Neuron (in vitro differentiated cells): ENCODE measurements around the gene YES1.
A peak's percentile ranks its signal among the peaks of the same experiment; 100 is the strongest.

Experiments used
- H2AFZ ChIP-seq: one replicate; pipeline ENCODE4 v1.6.1; 2013; ENCODE audit warnings: low read depth, mild to moderate bottlenecking, inconsistent platforms, low read length, moderate library complexity
- H3K27me3 ChIP-seq: one replicate; pipeline ENCODE4 v1.6.1; 2013; ENCODE audit warnings: low read length; ENCODE audit not compliant: insufficient read depth
- H3K36me3 ChIP-seq: one replicate; pipeline ENCODE4 v1.6.1; 2013; ENCODE audit warnings: low read length; ENCODE audit not compliant: insufficient read depth
- H3K4me1 ChIP-seq: one replicate; pipeline ENCODE4 v1.6.1; 2013; ENCODE audit warnings: low read length; ENCODE audit not compliant: insufficient read depth
- H3K4me3 ChIP-seq: 2 replicates; pipeline ENCODE4 v1.5.1; 2013; ENCODE audit warnings: mild to moderate bottlenecking, low read length, moderate library complexity
- H3K9me3 ChIP-seq: one replicate; pipeline ENCODE4 v1.6.1; 2013; ENCODE audit warnings: low read length

YES1 gene

DNA sequence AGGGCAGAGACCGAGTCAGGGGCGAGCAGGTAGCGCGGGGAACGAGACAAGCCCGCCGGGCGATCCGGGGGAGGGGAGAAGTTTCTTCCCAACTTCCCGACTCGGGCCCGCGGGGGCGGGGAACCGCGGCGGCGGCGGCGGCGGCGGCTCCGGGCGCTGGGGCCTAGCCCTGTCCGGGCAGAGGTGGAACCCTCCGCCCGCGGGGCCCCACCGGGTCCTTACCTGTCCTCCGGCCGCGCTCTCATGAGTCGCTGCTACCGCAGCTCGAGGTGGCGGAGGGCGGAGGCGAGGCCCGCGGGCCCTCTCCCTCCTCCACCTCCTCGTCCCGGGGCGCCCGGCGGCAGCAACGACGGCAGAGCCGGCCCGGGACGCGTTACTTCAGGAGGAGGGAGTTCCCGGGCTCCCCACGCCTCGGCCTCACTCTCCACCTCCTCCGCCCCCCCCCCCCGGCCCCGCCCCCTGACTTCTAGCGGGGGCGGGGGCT is at the start of gene YES1:
Gene YES1 (minus strand): TSS at position 351 of the 484 bp plus-strand sequence. CDS start 55,415 bp downstream, outside the sequence.
- Histone ChIP-seq H3K9me3 (no peaks in the 10 kb centered on the region), H3K4me1 (peaks cover 14% of the 10 kb centered on the region), H3K36me3 (no peaks in the 10 kb centered on the region), H3K4me3 (peak within 1 kb of the TSS; percentile 97), H2AFZ (peak within 1 kb of the TSS; percentile 96), H3K27me3 (no peaks in the 10 kb centered on the region)

DNA sequence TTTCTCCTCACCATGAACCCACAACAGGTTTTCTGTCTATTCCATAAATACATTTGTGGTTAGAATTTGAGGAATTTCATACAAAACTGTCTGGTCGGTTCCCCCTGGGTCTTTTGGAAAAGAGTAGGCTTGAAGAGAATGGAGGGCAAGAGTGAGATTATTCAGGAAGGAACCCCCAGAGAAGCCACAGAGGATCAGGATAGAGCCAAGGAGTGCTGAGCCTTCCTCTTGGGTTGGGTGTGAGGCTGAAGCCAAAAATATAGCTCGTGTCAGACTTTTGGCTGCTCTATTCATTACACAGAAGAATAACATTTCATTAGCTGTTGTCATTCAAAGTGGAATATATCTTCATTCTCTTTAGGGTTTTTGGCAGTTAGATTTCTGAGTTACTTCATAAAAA is 45.9 kb upstream of the YES1 start:
- H2AFZ ChIP-seq, result no peak overlapping the region
- peaks cover 9% of the 10 kb centered on the region for H3K4me1 ChIP-seq
- no peak overlapping the region for H3K4me3 ChIP-seq
- no peaks in the 10 kb centered on the region for H3K36me3 ChIP-seq
- no peaks in the 10 kb centered on the region for H3K27me3 ChIP-seq
- no peaks in the 10 kb centered on the region for H3K9me3 ChIP-seq

DNA sequence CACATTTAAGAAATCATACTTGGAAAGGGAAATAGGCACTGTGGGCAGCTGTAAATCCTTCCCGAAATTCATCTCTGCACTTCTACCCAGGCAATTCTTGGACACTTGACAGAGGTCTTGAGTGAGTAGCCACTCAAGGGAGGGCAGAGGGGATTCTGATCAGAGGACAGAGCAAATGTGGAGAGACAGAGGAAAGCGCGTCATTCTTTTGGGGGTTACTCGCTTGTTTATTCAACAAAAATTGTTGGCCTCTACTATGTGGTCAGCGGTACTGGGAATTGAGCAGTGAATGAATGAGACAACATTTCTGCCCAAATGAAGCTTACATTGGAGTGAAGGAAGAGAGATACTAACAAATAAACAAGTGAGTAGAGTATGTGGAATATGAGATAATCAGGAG is 41.4 kb upstream of the YES1 start:
- Histone ChIP-seq H3K27me3 (no peaks in the 10 kb centered on the region), H3K36me3 (no peaks in the 10 kb centered on the region), H3K4me3 (no peak overlapping the region), H3K4me1 (no peaks in the 10 kb centered on the region), H3K9me3 (no peaks in the 10 kb centered on the region), H2AFZ (no peak overlapping the region)

DNA sequence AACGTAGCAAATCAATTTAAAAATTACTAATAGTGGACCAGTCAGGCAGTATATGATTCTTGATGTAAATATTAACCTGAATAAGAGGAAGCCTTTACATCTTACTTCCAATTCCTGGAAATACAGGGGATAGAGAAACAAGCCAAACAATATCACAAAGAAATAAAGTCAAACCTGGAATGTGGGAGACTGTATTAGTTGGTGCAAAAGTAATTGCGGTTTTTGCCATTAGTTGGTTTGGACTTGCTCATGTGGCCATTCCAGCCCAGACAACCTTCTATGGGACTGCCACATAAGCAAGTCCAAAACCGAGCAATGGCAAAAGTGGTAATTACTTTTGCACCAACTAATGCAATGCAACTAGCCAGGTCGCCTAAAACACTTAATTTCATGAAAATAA is 38.9 kb upstream of the YES1 start:
- no peak overlapping the region for H2AFZ ChIP-seq
- H3K9me3 ChIP-seq, result no peaks in the 10 kb centered on the region
- no peaks in the 10 kb centered on the region for H3K4me1 ChIP-seq
- H3K4me3 ChIP-seq, result no peak overlapping the region
- H3K36me3 ChIP-seq, result no peaks in the 10 kb centered on the region
- no peaks in the 10 kb centered on the region for H3K27me3 ChIP-seq

DNA sequence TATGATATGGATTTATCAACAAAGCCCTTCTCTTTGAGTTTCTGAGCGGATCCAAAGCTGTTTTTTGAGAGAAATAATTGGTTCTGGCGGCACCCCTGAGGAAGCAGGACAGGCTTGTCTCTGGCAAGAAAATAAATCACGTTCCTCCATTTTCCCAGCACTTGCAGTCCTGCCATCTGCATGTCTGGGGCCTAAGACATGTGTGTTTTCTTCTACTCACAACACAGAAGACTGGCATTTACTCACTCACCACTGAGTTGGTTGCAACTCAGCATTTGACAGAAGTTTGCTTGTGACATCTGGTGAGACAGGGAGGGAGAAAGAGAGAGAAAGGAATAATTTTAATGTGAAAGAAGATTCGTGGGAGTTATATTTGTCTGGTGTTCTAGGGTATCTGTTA is 37.0 kb upstream of the YES1 start:
- no peaks in the 10 kb centered on the region for H3K9me3 ChIP-seq
- no peaks in the 10 kb centered on the region for H3K4me1 ChIP-seq
- H3K4me3 ChIP-seq, result no peak overlapping the region
- H3K27me3 ChIP-seq, result no peaks in the 10 kb centered on the region
- no peaks in the 10 kb centered on the region for H3K36me3 ChIP-seq
- H2AFZ ChIP-seq, result no peak overlapping the region

DNA sequence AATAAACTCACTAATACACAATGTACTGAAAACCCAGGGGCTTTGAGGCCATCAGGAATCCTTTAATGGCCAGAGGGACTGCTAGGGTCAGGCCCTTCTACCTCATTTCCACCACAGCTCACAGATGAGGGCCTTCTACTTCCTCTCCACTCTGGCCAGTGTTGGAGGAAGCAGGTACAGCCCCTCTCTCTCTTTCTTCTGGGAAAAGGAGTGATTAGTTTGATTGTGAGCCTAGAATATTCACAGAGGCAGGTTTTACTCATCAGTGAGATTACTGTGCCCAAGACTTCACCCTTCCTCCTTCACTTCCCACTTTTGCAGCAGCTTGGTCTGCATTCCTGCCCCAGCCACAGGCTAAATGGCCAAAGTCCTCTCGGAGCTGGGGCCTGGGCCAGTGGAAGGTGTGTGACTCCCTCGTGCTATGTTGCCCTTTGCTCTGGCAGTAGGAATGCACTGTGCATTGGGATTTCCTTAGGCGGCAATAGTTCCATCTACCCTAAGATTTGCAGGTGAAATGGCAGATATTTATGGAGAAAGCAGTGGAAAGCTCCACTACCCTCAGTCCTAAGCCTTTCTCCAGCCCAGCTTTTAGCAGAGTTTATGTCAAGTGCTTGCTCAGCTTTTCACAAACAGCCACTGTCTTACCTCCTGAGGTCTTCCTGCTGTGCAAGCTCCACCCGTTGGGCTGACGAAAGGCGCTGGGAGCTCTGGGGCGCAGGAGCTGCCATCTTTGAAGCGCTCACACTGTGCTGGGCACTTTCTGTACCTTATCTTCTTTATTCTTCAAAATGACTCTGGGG is 36.2 kb upstream of the YES1 start:
- Histone ChIP-seq H3K27me3 (no peaks in the 10 kb centered on the region), H2AFZ (no peak overlapping the region), H3K36me3 (no peaks in the 10 kb centered on the region), H3K4me3 (no peak overlapping the region), H3K4me1 (no peaks in the 10 kb centered on the region), H3K9me3 (no peaks in the 10 kb centered on the region)

DNA sequence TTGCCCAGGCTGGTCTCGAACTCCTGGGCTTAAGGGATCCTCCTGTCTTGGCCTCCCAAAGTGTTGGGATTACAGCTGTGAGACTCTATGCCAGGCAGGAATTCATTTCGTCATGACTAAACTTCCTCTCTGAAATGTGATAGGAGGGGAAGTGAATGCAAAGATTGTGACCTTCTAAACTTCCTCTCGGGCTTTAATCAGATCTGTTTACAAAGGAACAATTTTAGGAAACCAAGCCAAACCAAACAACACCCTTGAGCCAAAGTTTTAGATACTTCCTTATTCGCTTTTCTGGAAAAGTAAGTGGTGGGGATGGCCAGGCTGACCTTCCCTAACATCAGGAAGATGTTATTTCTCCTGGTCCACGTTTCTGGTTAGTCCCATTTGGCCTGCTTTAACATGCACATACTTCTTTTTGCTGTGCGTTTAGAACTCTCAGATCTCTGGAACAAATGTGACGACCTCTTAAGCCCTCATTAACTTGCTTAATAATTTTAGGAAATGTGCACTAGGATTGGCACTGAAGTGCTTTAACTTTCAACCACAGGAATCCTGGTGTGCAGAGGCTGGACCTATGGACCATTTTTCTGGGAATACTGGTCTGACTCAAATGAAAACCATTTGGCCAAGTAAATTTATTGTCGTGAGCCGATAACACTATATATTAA is 33.2 kb upstream of the YES1 start:
- Histone ChIP-seq H3K27me3 (no peaks in the 10 kb centered on the region), H3K36me3 (no peaks in the 10 kb centered on the region), H2AFZ (no peak overlapping the region), H3K4me1 (no peaks in the 10 kb centered on the region), H3K4me3 (no peak overlapping the region), H3K9me3 (no peaks in the 10 kb centered on the region)

DNA sequence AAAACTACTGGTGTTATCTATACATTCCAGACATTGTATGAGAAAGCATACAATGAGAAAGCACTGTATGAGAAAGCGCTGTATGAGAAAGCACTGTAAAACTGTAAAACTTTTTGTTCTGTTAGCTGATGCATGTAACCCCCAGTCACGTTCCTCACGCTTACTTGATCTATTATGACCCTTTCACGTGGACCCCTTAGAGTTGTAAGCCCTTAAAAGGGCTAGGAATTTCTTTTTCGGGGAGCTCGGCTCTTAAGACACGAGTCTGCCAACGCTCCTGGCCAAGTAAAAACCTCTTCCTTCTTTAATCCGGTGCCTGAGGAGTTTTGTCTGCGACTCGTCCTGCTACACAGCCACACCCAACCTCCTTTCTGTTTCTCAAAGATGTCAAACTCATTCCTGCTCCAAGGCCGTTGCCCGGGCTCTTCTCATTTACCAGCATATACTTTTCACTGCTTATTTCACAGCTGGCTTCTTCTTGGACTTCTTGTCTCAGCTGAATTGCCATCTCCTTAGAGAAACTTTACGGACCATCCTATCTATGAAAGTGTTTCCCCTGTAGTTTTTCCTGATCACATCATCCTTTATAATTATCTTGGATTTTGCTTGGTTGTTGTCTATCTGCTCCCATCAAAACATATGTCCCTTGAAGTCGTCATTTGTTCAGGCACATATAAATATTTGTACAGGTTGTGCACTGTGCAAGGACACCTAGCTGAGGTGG is 29.8 kb upstream of the YES1 start:
- Histone ChIP-seq H3K4me1 (no peaks in the 10 kb centered on the region), H3K36me3 (no peaks in the 10 kb centered on the region), H3K9me3 (no peaks in the 10 kb centered on the region), H2AFZ (no peak overlapping the region), H3K4me3 (no peak overlapping the region), H3K27me3 (peaks cover 2% of the 10 kb centered on the region)

DNA sequence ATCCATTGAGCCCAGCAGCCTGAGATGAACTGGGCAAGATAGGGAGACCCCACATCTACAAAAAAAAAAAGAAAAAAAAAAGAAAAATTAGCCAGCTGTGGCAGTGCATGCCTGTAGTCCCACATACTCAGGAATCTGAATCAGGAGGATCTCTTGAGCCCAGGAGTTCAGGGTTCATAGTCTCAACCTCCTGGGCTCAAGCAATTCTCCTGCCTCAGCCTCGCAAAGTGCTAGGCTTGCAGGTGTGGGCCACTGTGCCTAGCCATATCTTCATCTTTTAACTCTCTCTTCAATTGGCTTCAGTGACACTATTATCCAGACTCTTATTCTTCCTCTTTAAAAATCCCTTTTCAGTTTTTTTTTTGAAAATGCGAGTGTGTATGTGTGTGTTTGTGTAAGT is 28.5 kb upstream of the YES1 start:
- Histone ChIP-seq H2AFZ (no peak overlapping the region), H3K27me3 (peaks cover 2% of the 10 kb centered on the region), H3K36me3 (no peaks in the 10 kb centered on the region), H3K4me3 (no peak overlapping the region), H3K9me3 (no peaks in the 10 kb centered on the region), H3K4me1 (no peaks in the 10 kb centered on the region)

DNA sequence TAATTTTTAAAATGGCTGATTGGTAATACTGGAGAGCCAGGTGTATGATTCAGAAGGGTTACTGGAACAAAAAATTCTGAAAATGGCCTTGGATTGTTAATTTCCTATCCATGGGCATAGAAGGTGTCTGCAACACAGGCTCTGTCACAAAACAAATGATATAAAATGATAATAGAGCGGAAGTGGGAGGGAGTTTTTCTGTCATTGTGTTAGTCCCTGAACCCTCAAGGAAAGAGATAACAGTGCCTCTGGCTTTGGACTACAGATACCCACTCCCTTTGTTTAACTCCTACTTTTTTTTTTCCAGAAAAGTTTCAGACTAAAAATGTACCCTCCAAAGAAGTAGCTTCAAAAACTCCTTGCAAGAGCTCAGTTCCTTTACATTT is 28.0 kb upstream of the YES1 start:
- H3K36me3 ChIP-seq, result no peaks in the 10 kb centered on the region
- peaks cover 2% of the 10 kb centered on the region for H3K27me3 ChIP-seq

DNA sequence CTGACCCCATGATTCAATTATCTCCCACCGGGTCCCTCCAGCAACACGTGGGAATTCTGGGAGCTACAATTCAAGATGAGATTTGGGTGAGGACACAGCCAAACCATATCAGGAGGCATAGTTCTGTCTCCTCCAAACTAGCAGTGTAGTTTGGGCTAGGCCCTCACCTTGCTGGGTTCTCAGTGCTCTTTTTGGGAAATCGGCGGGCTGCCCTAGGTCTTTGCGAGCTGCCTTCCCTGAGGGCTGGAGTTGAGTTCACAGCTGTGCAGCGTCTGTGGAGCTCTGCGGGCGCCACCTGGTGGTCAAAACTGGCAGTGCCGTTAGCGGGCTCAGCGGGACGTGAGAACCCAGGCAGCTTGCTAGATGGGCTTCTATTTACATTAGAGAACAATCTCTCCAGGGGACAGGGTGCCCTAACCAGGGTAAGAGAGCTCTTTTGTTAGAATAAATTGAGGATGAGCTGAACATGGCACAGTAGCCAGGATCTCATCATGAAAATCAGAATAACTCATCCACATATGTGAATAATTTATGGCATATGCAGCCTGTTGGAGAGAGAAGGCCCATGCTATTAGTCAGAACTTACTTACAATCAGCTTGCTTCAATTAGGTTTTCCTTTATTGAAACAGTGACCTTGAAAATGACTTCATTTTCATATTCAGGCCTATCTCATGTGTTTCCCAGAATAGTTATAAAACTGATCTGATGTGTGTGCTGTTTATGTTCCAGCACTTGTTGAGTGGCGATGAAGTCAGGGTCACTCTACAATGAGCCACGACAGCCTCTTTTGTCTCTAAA is 27.4 kb upstream of the YES1 start:
- peak overlapping the region; percentile 54 for H2AFZ ChIP-seq
- H3K27me3 ChIP-seq, result peaks cover 2% of the 10 kb centered on the region
- no peaks in the 10 kb centered on the region for H3K9me3 ChIP-seq
- no peaks in the 10 kb centered on the region for H3K36me3 ChIP-seq
- H3K4me3 ChIP-seq, result peak overlapping the region; percentile 30
- H3K4me1 ChIP-seq, result no peaks in the 10 kb centered on the region

More for the DNA sequence above, 28.0 kb upstream of the YES1 start:
- Histone ChIP-seq H3K4me1 (no peaks in the 10 kb centered on the region), H3K4me3 (no peak overlapping the region), H2AFZ (no peak overlapping the region), H3K9me3 (no peaks in the 10 kb centered on the region)

DNA sequence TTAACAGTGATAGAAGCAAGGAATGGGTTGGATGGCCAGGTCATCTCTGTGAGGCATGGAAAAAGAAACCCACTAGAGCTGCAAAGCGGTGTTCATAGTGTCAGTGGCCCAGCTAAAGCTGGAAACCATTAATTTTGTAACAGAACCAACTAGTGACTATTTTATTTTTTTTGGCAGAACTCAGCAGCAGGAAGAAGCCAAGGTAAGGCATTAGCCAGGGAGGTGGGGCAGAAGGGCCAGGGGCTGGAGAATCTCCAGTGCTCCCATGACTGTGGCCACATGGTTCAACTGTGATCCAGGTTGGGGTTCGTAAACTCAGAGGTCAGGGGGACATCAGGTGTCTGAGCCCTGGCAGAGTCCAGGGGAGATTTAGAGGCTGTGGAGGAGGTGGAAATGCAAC is 25.9 kb upstream of the YES1 start:
- Histone ChIP-seq H3K27me3 (peaks cover 2% of the 10 kb centered on the region), H2AFZ (no peak overlapping the region), H3K4me3 (no peak overlapping the region), H3K36me3 (no peaks in the 10 kb centered on the region), H3K9me3 (no peaks in the 10 kb centered on the region), H3K4me1 (no peaks in the 10 kb centered on the region)
